ENCODE results near the gene PALLD. TPM values are rescaled to one million over a fixed set of nuclear protein-coding genes. Genes with fewer than 3 reads are reported as not detected.

Gene PALLD
- total RNA-seq, 1 donor from 2014 or later = 396 TPM

GRCh38 chr4:168636040-168636439, 139.2 kb downstream of the PALLD start:
- Mint-ChIP-seq H3K27me3 (ENCODE audit: unreplicated experiment) (no peaks in the 10 kb centered on the region), H3K36me3 (ENCODE audit: unreplicated experiment) (peaks cover 10% of the 10 kb centered on the region), H3K9me3 (ENCODE audit: unreplicated experiment) (peaks cover 6% of the 10 kb centered on the region), H3K4me3 (ENCODE audit: unreplicated experiment) (peak overlapping the region; percentile 45), H3K27ac (ENCODE audit: unreplicated experiment) (peak overlapping the region; percentile 99), H3K4me1 (ENCODE audit: unreplicated experiment) (peaks cover 69% of the 10 kb centered on the region)
- DNase-seq (ENCODE audit: extremely low spot score, unreplicated experiment) = no peak
- TF ChIP-seq CTCF (IDR thresholded peaks at IDR 0.05) = no peak

GRCh38 chr4:168636506-168637196, 139.8 kb downstream of the PALLD start:
- Mint-ChIP-seq H3K27me3 (ENCODE audit: unreplicated experiment) (no peaks in the 10 kb centered on the region), H3K27ac (ENCODE audit: unreplicated experiment) (peak overlapping the region; percentile 99), H3K36me3 (ENCODE audit: unreplicated experiment) (peaks cover 10% of the 10 kb centered on the region), H3K4me3 (ENCODE audit: unreplicated experiment) (peak overlapping the region; percentile 45), H3K4me1 (ENCODE audit: unreplicated experiment) (peaks cover 73% of the 10 kb centered on the region), H3K9me3 (ENCODE audit: unreplicated experiment) (peaks cover 6% of the 10 kb centered on the region)
- DNase-seq (ENCODE audit: extremely low spot score, unreplicated experiment) = no peak
- no peak for TF ChIP-seq CTCF (IDR thresholded peaks at IDR 0.05)

GRCh38 chr4:168637872-168638756, 141.3 kb downstream of the PALLD start:
- Mint-ChIP-seq H3K4me1 (ENCODE audit: unreplicated experiment) (peaks cover 86% of the 10 kb centered on the region), H3K36me3 (ENCODE audit: unreplicated experiment) (peaks cover 10% of the 10 kb centered on the region), H3K4me3 (ENCODE audit: unreplicated experiment) (no peak overlapping the region), H3K27ac (ENCODE audit: unreplicated experiment) (peak overlapping the region; percentile 99), H3K27me3 (ENCODE audit: unreplicated experiment) (no peaks in the 10 kb centered on the region), H3K9me3 (ENCODE audit: unreplicated experiment) (peaks cover 6% of the 10 kb centered on the region)
- TF ChIP-seq CTCF (IDR thresholded peaks at IDR 0.05) = no peak
- DNase-seq (ENCODE audit: extremely low spot score, unreplicated experiment) = no peak

GRCh38 chr4:168639914-168640313, 143.1 kb downstream of the PALLD start:
- peak overlapping the region; percentile 99 for H3K27ac Mint-ChIP-seq (ENCODE audit: unreplicated experiment)
- peaks cover 6% of the 10 kb centered on the region for H3K9me3 Mint-ChIP-seq (ENCODE audit: unreplicated experiment)
- no peak for DNase-seq (ENCODE audit: extremely low spot score, unreplicated experiment)
- peaks cover 91% of the 10 kb centered on the region for H3K4me1 Mint-ChIP-seq (ENCODE audit: unreplicated experiment)
- no peak overlapping the region for H3K4me3 Mint-ChIP-seq (ENCODE audit: unreplicated experiment)
- TF ChIP-seq CTCF (IDR thresholded peaks at IDR 0.05) = no peak
- peaks cover 10% of the 10 kb centered on the region for H3K36me3 Mint-ChIP-seq (ENCODE audit: unreplicated experiment)
- H3K27me3 Mint-ChIP-seq (ENCODE audit: unreplicated experiment) = no peaks in the 10 kb centered on the region

- H3K27me3 Mint-ChIP-seq (ENCODE audit: unreplicated experiment) = no peaks in the 10 kb centered on the region
- H3K36me3 Mint-ChIP-seq (ENCODE audit: unreplicated experiment) = peaks cover 10% of the 10 kb centered on the region
- H3K9me3 Mint-ChIP-seq (ENCODE audit: unreplicated experiment) = peaks cover 6% of the 10 kb centered on the region
- no peak for DNase-seq (ENCODE audit: extremely low spot score, unreplicated experiment)
- peaks cover 90% of the 10 kb centered on the region for H3K4me1 Mint-ChIP-seq (ENCODE audit: unreplicated experiment)
- H3K4me3 Mint-ChIP-seq (ENCODE audit: unreplicated experiment) = no peak overlapping the region
- peak overlapping the region; percentile 90 for H3K27ac Mint-ChIP-seq (ENCODE audit: unreplicated experiment)
- no peak for TF ChIP-seq CTCF (IDR thresholded peaks at IDR 0.05)
These were observed 144.9 kb downstream of the PALLD start for GRCh38 chr4:168641811-168642140.

All from osteocyte (in vitro differentiated cells).